HG03457 (cell line): ENCODE data around the gene CERS5.
"Not testable (repeated sequence)": the region's sequence is repeated elsewhere in the genome, so short reads cannot be mapped to it uniquely, and the experiment has no call there.

Experiments used
- ATAC-seq: cut with Tn5 transposase; IDR thresholded peaks from one replicate; pipeline ENCODE4 v1.9.1; 2021; ENCODE audit warnings: moderate number of reproducible peaks; ENCODE audit not compliant: unreplicated experiment

CERS5 gene

DNA sequence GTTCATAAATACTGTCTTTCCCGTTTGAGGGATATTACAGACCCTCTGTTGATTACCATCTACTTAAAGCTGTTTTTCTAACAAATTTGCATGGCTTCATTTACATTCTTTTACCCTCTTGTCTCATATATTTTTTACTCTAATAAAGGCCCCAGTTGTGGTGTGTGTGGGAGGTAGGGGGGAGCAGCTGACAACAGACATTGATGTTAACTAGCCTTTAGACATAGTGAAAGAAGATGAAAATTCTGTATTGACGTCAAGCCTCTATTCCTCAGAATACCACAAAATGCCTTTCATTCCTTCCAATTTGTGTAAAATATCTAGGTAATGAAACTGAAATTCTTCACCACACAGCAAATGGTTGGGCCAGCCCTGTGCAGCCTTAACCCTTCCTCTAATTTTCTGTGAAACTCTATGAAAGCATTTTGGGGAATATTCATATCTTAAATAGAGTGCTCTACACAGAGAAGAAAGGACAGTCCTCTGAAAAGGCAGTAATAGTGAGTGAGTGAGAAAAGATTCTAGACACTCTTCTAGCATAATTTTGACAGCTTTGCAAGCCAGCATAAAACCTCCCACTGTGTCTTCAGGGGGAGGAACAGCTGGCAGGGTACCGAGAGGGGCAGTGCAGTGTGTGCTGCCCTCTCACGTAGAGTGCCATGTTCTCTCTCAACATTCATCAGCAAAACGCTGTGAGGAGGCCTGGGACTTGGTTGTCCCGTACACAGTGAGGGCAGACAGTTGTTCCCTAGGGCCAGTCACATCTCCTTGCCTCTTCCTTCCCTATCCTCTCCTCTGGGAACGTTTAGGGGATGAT is 20.1 kb upstream of the CERS5 start:
- peak; percentile 55 for ATAC-seq

DNA sequence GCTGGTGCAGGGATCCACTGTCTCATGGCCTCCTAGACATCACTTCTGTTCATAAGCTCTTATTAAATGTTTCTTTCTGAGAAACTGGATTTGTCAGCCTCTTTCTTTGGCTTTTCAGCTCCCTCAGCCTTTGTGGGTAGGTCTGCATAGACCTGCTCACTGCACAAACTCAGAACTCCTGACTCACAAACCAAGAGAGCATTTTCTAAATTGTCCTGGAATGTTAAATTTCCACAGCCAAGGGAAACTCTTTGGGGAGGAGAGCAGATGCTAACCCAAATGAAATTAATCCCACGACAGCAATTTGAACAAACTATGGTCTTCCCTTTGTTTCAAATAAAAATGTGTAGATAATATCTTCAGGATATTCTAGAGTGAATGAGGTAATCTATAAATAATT is 19.5 kb upstream of the CERS5 start:
- ATAC-seq, result no peak

DNA sequence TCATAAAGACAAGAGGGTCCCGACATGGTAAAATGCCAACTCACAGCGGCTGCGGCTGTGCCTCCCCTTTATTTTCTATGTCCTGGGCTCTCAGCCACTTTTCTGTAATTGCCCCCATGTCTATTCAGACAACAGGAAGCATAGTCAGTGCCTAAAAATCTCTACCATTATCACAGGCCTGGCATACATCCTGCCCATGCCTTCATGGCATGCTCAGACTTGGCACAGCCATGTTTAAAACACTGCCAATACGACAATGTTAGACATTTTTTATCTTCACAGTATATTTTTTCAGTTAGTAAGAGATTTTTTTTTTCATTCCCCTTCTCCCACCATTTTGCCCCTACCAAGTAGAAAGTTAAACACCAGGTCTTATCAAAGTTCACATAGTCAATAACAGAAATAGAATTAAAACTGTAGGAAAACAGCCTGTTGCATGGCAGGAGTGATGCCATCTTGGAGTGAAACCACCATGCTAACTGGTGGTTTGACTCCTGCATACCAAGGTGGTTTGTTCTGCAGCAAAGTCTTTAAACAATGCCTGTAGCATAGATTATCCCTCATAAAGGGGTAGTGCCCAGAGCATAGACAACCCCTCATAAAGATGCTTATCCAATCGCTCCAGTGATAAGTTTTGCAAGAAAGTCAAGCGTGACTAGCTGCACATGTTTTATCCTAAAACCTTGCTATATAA is 18.9 kb upstream of the CERS5 start:
- no peak for ATAC-seq

DNA sequence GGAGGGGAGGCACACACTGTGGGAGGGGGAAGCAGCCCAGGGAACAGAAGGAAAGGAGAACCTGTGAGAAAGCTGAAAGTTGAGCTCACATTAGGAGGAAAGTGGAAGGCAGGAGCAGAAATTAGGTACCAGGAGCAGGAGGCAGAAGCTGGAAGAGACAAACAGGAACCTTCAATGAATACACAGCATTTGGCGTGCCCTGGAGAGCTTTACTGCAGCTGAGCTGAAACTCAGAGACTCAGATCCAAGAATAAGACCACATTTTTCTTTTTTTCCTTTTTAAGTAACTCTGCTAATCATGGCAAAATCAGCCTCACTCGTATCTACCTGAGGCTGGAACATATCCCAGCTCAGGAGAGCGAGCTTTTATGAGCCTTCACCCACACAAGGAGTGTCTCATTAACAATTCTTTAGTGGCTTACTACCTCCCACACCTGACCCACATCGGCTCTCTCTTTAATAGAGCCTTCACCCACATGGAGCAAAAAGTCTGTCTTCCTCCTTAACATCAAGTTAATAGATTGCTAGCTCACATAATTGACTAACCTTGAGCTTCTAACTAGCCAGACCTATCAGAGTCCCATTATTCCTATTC is 18.2 kb upstream of the CERS5 start:
- no peak for ATAC-seq

DNA sequence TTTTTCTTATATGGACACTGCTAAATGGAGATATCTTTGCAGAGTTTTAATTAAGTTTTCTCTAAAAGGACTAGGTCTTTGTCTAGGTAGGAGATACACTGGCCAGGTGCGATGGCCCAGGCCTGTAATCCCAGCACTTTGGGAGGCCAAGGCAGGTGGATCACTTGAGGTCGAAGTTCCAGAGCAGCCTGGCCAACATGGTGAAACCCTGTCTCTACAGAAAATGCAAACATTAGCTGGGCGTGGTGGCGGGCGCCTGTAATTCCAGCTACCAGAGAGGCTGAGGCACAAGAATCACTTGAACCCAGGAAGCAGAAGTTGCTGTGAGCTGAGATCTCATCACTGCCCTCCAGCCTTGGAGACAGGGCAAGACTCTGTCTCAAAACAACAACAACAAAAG is 17.1 kb upstream of the CERS5 start:
- ATAC-seq, result no peak

DNA sequence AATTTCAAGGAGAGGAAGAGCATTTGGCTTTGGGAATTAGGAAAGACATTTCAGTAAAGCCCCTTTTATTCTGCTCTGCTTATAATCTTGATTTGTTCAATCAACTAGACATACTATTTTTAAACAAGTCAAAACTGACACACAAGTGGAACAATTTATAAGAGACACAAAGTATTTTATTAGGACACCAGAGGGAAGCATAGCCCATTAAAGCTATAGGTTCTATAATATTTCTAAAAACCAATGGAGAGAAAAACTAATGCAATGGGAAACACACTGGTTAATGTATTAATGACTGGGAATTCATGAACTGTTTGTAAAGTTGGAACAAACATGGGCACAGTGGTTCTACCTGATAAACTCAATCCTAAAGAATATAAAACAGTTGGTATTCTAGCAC is 15.3 kb upstream of the CERS5 start:
- no peak for ATAC-seq

DNA sequence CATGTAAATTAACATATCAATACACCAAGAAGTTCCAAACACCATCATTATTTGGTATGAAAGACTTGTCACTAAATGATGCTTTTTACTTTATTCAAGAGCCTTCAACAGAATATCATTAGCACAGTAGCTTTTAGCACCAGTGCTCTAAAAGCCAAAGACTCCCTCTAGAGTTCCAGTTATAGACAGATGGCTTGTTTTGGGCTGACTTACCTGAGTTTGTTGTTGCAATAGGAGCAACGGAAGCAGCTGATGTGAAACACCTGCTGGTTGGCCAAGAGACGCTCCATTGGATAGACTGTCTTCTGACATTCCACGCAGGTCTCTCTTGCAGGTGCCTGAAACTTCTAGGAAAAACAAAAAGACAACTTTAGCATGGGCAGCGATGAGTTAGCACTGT is 14.5 kb upstream of the CERS5 start:
- no peak for ATAC-seq

DNA sequence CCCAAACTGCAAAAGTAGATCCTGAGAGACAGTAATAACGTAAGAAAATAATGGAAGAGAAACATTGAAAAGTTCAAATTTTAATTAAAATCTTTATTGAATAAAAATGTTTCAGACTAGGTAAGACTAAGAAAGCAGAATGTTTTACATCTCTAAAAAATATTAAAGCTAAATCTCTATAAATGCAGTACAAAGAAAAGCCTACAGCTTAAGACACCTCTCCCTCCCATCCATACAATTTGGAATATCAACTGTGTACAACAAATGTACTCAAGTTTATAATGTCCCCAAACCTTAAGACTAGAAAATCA is 8.5 kb upstream of the CERS5 start:
- no peak for ATAC-seq

DNA sequence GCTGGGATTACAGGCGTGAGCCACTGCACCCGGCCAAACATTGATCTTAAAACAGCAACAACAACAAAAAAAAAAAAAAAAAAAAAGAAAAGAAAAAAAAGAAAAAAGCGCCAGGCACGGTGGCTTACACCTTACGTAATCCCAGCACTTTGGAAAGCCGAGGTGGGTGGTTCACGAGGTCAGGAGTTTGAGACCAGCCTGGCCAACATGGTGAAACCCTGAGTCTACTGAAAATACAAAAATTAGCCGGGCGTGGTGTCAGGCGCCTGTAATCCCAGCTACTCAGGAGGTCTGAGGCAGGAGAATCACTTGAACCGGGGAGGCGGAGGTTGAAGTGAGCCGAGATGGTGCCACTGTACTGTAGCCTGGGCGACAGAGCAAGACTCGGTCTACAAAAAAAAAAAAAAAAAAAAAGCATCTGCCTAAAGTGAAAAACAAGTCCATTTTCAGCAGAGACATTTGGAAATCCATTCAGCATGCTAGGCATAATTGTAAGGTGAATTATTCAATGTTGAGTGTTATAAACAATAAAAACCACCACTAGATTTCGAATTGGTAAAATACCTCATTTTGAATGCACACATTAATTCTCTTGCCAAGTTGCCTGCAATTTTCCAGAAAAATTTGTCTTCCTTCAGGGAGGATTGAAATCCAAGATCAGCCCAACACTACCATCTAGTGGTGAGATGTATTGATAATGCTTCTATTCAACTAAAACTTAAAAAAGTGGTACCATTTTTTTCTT is 8.0 kb upstream of the CERS5 start:
- ATAC-seq, result no peak

DNA sequence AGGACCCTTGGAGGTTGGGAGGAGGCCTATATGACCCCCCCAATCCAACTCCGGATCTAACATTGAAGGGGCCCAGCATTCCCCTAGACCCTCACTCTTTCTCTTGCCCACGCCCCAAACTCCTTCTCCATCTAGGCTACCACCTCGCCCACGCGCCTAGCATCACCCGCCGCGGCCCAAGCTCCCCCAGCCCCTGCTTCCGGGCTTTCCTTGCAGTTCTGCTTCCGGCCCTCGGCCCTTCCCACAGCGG is 445 bp downstream of the CERS5 start:
- ATAC-seq, result peak; percentile 28

DNA sequence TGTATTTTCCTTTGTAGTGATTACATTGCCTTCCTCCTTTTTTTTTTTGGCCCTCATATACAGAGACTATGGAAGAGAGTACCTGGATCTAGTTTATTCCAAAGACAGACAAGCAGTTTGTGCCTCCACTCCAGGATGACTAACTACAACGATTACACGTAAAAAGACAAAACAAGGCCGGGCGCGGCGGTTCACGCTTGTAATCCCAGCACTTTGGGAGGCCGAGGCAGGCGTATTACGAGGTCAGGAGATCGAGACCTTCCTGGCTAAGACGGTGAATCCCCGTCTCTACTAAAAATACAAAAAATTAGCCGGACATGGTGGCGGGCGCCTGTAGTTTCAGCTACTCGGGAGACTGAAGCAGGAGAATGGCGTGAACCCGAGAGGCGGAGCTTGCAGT is 2.2 kb downstream of the CERS5 start:
- ATAC-seq, result no peak

DNA sequence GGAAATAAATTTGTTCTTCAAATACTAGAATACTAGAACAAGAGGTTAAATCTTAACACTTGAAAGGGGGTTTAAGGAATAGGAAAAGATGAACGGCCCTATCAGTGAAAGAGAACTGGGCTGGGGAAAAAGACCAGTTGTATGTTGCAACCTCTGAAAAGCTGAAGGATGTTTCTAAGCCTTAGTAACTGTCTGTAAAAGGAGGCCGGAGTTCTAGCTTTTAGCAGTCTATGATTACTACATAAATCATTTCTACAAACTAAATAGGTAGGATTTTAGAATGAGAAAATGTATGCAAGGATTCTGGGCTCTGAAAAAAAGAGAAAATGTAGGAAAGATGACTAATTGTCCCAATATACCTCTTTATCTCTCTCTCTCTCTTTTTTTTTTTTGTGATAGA is 4.9 kb downstream of the CERS5 start:
- ATAC-seq, result no peak

DNA sequence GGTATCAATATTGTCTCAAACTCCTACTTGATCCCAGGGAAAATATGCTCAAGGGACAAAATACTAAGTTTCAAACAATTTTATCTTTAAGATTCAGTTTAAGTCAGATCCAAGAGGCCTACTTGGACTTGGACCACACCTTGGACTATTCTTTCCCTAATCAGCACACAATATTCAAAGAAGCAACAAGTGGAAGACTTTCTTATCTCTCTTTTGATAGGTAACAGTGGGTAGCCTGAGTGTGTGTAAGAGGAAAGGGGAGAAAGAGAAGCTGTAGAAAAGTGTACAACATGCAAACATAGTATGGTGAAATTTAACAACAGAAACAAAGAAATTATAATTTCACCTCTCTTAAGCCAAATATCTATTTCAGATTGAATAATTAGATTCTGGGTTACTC is 6.5 kb downstream of the CERS5 start:
- ATAC-seq, result no peak

DNA sequence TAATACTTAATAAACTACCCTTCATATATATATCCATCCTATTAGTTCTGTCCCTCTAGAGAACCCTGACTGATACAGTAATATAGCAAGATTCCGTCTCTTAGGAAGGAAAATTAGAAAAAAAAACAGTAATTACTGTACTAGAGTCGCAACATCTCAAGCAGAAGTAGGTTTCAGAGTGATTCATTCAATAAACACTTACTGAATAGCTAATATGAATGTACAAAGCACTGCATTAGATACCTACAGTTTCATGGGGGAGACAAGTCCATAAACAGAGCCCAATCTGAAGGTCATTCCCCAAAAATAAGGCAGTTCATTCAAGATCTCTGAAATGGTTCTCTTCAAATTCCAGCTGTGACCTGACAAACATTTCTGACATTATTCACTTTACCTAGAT is 9.9 kb downstream of the CERS5 start:
- no peak for ATAC-seq

DNA sequence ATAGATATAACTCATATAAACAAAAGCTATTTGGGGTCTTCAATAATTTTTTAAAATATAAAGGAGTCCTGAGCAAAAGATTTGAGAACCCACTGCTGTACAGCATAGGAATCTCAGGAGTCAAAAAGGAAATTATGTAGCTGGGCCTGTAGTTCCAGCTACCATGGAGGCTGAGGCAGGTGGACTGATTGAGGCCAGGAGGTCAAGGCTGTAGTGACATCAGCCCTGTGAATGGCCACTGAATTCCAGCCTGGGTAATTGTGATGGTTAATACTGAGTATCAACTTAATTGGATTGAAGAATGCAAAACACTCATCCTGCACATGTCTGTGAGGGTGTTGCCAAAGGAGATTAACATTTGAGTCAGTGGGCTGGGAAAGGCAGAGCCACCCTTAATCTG is 10.5 kb downstream of the CERS5 start:
- ATAC-seq, result no peak

DNA sequence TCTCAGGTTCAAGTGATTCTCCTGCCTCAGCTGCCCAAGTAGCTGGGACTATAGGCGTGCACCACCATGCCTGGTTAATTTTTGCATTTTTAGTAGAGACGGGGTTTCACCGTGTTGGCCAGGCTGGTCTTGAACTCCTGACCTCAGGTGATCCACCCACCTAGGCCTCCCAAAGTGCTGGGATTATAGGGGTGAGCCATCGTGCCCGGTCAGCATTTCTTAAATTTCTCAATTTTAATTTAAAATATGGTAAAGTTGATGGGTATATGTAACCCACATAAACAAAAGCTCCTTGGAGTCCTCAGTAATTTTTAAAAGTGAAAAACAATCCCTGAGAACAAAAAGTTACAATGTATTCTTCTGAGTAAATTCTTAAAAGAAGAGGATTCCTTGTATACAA is 12.2 kb downstream of the CERS5 start:
- not testable (repeated sequence) for ATAC-seq

DNA sequence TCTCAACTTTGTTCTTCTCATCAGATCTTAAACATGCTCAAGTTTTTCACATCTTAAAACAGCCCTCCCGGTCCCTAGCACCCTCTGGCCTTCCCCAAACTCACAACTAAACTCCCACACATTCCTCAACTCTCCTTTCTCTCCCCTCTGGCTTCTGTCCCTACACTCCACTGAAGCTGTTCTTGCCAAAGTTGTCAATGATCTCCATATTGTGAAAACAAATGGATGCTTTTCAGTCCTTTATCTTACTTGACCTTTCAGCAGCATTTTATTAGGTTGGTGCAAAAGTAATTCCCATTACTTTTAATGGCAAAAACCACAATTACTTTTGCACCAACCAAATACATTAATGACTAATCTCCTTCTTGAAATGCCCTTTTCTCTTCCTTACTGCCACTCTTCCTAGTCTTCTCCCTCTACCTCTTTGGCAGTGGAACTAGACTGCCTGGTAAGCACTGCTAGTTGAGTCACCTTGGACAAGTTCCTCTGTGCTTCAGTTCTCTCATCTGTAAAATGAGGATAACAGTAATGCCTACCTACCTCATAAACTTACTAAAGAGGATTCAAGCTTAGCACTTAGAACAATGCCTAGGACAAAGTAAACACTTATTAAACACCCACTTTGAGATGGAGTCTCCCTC is 16.0 kb downstream of the CERS5 start:
- no peak for ATAC-seq

DNA sequence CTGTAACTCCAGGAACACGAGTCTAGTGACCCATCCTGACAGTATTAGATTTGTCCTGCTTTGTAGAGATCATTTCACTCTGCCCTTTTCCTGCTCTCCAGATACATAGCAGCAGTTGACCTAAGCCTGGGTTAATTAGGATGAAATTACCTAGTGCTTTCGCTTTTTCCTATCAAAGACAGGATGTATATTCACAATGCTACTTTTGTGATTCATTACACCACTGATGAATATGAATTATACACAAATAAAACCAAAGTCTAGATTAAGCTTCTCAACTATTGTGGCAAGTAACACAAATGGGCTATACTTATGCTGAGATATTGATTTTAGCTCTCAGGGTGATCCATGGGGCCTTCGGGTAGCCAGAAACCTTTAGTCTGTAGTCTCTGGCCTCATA is 17.9 kb downstream of the CERS5 start:
- ATAC-seq, result no peak

DNA sequence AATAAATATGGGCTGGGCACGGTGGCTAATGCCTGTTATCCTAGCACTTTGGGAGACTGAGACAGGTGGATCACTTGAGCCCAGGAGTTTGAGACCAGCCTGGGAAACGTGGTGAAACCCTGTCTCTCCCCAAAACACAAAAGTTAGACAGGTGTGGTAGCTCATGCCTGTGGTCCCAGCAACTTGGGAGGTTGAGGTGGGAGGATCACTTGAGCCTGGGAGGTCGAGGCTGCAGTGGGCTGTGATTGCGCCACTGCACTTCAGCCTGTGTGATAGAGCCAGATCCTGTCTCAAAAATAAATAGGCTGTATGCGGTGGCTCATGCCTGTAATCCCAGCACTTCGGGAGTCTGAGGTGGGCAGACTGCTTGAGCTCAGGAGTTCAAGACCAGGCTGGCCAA is 19.2 kb downstream of the CERS5 start:
- not testable (repeated sequence) for ATAC-seq

DNA sequence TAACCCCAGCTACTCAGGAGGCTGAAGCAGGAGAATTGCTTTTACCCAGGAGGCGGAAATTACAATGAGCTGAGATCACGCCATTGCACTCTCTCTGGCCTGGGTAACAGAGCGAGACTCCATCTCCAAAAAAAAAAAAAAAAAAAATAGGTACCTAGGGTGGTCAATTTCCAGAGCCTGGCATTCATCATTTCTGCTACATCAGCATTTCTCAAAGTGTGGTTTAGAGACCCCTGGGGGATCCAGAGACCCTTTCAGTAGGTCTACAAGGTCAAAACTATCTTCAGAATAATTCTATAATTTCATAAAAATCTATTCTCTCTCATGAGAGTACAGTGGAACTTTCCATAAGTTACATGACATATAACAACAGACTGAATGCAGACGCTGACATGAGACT is 19.9 kb downstream of the CERS5 start:
- no peak for ATAC-seq

DNA sequence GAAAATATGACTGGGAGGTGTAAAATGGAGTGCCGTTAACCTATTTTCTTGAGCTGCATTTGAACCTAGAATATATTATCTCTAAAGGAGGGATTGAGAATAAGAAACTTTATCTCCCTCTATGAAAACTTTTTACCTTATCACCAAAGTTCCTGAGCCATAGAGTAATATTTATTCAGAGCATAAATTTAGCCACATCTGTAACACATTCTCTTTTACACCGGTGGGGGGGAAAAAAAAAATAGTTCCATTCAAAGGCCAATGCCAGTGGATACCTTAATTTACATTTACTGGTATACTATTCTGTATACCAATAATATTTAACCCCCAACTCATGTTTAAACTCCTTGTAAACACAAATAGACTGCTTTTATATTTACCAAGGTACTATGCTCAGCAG is 21.7 kb downstream of the CERS5 start:
- ATAC-seq, result no peak

DNA sequence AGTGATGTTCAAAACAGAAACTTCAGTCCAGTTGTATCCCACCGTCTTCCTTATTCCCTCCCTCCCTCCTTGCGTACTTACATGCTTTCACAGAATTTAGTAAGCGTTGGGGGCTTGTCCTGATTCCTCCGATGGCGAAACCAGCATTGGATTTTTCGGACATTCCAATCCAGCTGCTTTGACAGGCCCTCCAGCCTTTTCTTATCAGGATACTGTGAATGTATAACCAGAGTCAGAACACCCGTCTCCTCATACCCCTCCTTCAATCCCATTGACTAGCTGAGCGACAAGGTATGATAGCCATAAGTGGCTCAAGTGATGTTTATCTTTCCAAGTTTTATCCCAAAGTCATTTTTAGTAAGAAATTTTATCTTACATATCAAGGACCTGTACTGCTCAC is 24.2 kb downstream of the CERS5 start:
- no peak for ATAC-seq
